GM21515 (cell line): ENCODE data around the gene RPL13.

Experiments used
- ATAC-seq: cut with Tn5 transposase; IDR thresholded peaks from one replicate; pipeline ENCODE4 v1.9.1; 2021; ENCODE audit not compliant: unreplicated experiment

RPL13 gene

GRCh38 chr16:89560378-89561141 is at the start of gene RPL13:
Gene RPL13 (plus strand): TSS chr16:89560682. CDS start chr16:89560960, 278 bp downstream.
- ATAC-seq: peak; percentile 66

GRCh38 chr16:89511374-89511773 is 49.1 kb upstream of the RPL13 start:
- no peak for ATAC-seq

GRCh38 chr16:89512453-89512852 is 48.0 kb upstream of the RPL13 start:
- no peak for ATAC-seq

DNA sequence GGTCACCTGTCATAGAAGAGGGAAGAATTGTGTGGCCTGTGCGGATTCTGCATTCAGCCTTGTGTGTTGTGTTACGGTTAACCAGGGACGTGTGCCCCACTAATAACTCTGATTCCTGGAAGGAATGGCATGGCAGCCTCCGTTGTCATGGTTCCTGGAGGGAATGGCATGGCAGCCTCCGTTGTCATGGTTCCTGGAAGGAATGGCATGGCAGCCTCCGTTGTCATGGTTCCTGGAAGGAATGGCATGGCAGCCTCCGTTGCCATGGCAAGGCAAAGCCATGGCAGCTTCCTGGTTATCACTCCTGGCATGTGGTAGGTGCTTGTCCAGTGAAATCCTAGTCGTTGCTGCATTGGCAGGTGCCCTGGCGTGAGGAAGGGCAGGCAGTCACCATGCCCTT is 43.4 kb upstream of the RPL13 start:
- no peak for ATAC-seq

GRCh38 chr16:89519881-89520280 is 40.6 kb upstream of the RPL13 start:
- ATAC-seq: no peak

- no peak for ATAC-seq
Measured at GRCh38 chr16:89522287-89522686, 38.2 kb upstream of the RPL13 start.

DNA sequence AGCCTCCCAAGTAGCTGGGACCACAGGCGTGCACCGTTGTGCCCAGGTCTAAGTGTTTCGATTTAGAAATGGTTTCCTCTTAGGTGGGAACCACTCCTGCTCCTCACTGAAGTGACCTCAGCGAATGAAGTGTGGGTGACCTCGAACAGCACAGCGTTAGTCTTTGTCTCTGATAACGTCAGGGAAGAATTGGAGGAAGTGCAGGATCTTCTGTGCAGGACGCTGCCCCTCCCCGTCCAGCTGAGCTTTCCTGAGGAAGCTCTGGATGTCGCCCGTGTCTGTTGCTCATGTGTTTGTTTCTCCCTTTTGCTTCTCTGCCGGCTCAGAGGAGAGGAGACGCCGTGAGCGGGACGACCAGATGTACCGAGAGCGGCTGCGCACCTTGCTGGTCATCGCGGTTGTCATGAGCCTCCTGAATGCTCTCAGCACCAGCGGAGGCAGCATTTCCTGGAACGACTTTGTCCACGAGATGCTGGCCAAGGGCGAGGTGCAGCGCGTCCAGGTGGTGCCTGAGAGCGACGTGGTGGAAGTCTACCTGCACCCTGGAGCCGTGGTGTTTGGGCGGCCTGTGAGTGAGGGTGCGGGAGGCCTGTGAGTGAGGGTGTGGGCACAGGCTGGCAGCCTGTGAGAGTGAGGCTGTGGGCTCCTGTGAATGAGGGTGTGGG is 36.7 kb upstream of the RPL13 start:
- no peak for ATAC-seq

- ATAC-seq: no peak
Measured at GRCh38 chr16:89525146-89525913, 35.2 kb upstream of the RPL13 start.

DNA sequence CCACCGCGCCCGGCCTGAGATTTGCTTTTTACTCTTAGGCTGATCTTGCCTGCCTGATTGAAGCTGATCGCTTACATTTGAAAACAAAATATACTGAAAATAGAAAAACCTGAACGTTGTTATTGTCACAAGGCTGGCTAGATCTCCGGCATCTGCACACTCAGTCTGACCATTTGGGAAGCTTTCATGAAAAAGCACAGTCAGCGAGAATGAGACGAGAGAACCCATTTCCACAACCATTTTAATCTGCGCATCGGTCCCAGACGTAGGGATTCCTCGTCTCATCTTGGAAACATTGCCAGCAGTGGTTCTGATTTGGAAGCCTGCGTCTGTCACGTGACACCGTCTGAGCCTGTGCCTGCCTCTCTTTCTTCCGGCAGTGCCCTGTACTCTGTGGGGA is 31.4 kb upstream of the RPL13 start:
- no peak for ATAC-seq

GRCh38 chr16:89530401-89531381 is 29.8 kb upstream of the RPL13 start:
- ATAC-seq: no peak

GRCh38 chr16:89531821-89532526 is 28.5 kb upstream of the RPL13 start:
- no peak for ATAC-seq

DNA sequence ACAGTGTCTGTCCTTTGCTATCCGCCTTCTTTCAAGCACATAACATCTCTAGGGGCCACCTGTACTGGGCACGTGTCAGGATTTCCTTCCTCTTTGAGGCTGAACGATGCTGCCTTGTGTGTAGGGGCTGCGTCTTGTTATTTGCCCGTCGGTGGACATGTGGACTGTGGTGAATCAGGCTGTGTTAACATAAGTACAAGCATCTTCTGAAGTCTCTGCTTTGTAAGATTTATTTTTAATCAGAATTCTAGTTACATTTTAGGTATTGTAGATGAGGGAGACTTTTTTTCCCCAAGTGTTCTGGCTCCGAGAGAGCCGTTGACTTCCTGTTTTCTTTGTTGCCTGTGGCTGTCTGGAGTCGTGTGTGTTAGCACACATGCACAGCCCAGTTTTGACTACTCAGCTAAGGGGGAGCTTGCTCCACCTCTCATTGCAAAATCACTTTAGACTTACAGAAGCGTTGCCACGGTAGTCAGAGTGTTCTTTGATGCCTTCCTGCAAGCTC is 26.2 kb upstream of the RPL13 start:
- ATAC-seq: no peak

- ATAC-seq: no peak
Measured at GRCh38 chr16:89536371-89536770, 24.1 kb upstream of the RPL13 start.

- no peak for ATAC-seq
Measured at GRCh38 chr16:89536886-89537548, 23.5 kb upstream of the RPL13 start.

- ATAC-seq: no peak
Measured at GRCh38 chr16:89537549-89537925, 22.9 kb upstream of the RPL13 start.

DNA sequence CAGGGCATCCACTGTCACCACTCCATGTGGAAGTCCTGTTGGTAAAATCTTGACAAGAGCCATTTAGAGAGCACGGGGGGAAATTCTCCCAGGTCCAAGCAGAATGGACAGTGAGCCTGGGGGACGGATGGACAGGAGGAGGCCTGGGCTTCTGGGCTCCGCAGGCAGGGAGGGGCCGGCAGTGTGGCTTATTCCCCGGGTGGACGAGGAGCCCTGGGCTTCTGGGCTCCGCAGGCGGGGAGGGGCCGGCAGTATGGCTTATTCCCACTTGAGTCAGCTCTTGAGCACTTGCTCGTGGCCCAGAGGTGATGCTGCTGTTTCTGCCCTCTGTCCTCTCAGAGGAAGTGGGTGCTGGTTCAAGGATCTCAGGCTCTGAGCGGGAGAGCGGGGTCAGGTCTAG is 22.2 kb upstream of the RPL13 start:
- ATAC-seq: no peak

- no peak for ATAC-seq
Measured at GRCh38 chr16:89540557-89540956, 19.9 kb upstream of the RPL13 start.

DNA sequence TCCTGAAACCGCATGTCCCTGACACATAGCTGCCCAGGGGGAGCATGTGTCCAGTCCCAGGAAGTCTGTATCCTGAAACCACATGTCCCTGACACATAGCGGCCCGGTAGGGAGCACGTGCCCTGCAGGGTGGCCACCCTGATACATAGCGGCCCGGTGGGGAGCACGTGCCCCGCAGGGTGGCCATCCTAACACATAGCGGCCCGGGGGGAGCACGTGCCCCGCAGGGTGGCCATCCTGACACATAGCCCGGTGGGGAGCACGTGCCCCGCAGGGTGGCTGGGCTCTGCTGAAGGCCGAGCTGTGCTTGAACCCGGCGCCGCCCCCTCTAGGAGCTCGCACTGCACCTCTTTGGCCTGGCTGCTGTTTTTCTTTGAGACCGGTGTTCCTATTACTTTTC is 18.7 kb upstream of the RPL13 start:
- ATAC-seq: no peak

- no peak for ATAC-seq
Measured at GRCh38 chr16:89544113-89544512, 16.4 kb upstream of the RPL13 start.

DNA sequence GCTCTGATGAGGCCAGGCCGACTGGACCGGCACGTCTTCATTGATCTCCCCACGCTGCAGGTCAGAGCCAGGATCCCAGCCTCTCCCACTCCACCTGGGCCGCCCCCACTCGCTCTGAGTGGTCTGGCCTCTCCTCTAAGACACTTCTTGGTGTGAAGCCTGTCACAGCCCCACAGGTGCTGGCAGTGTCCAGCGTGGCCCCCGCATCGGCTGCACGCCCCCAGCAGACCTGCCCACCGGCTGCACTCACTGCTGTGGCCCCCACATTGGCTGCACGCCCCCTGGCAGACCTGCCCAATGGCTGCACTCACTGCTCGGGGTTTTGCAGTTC is 15.8 kb upstream of the RPL13 start:
- ATAC-seq: no peak
